ENCODE data around the gene DDX41. TPM values are rescaled to one million over a fixed set of nuclear protein-coding genes. Genes with fewer than 3 reads are reported as not detected.

DDX41 gene
- total and polyA plus RNA-seq, 2 donors (not counting 3 experiments of a cell fraction or from before 2014, with no cell fraction given), result 103 to 118 TPM

- Histone ChIP-seq H3K27ac (ENCODE audit: insufficient read depth, low read depth, low read length) (no peak overlapping the region), H3K79me2 (ENCODE audit: control insufficient read depth, insufficient read depth, low read length) (no peaks in the 10 kb centered on the region), H3K9me3 (replicated peaks; ENCODE audit: control insufficient read depth, insufficient read depth, low read length) (no peaks in the 10 kb centered on the region), H3K4me1 (ENCODE audit: control insufficient read depth, extremely low read depth, insufficient read depth, low read length) (no peaks in the 10 kb centered on the region), H3K27me3 (ENCODE audit: control insufficient read depth in 2 of 2, insufficient read depth in 2 of 2, low read length in 2 of 2) (no peaks in the 10 kb centered on the region), H4K20me1 (replicated peaks; ENCODE audit: control insufficient read depth, extremely low read depth, insufficient read depth, low read length) (no peaks in the 10 kb centered on the region), H3K36me3 (ENCODE audit: control insufficient read depth in 2 of 2, extremely low read depth in 1 of 2, insufficient read depth in 2 of 2, low read length in 2 of 2) (peaks cover 15 to 66% of the 10 kb centered on the region in 2 experiments), H3K9ac (replicated peaks; ENCODE audit: extremely low read depth, insufficient read depth, low read length) (no peak overlapping the region), H3K4me3 (replicated peaks in 1 of 3; ENCODE audit: insufficient read depth in 1 of 3, low read depth in 1 of 3, low read length in 3 of 3) (no peak overlapping the region), H3K4me2 (ENCODE audit: insufficient read depth, low read length) (no peak overlapping the region), H3K9me1 (replicated peaks; ENCODE audit: control insufficient read depth, extremely low read depth, insufficient read depth, low read length) (no peaks in the 10 kb centered on the region), H2AFZ (ENCODE audit: low read depth, low read length) (no peak overlapping the region)
- ChIA-PET POLR2A (no interaction called here), CTCF (no interaction called here)
- TF ChIP-seq MYC (IDR thresholded peaks at IDR 0.05; ENCODE audit: low read depth, low read length) (no peak), FOS (IDR thresholded peaks at IDR 0.05; ENCODE audit: borderline replicate concordance, insufficient read depth, low read length) (no peak)
- dilution Hi-C loops (cut with MboI; ENCODE audit: extremely low pct_ligation_motif_present, low sequenced_read_pairs), result no loop called here
- no TSS peak for BruUV-seq (replicated peaks)
- DNase-seq (ENCODE audit: low read depth, low spot score) (no peak), FAIRE-seq (peak; percentile 28)
- intact Hi-C loops (cut with micrococcal nuclease), result no loop called here
These were observed 9.4 kb upstream of the DDX41 start for GRCh38 chr5:177526191-177526590.

GRCh38 chr5:177524941-177525655, 8.3 kb upstream of the DDX41 start:
- H3K36me3 ChIP-seq (ENCODE audit: control insufficient read depth in 2 of 2, extremely low read depth in 1 of 2, insufficient read depth in 2 of 2, low read length in 2 of 2), result peaks cover 6 to 63% of the 10 kb centered on the region in 2 experiments
- H3K27ac ChIP-seq (ENCODE audit: insufficient read depth, low read depth, low read length), result no peak overlapping the region
- TF ChIP-seq GATA2 (IDR thresholded peaks at IDR 0.05; ENCODE audit: insufficient read depth, insufficient read length, low read depth, low read length), result no peak
- TF ChIP-seq CTCF (IDR thresholded peaks at IDR 0.05; ENCODE audit: extremely low read depth in 1 of 2, insufficient read depth in 1 of 2, low read depth in 1 of 2, low read length in 2 of 2), result no peak
- no peak for TF ChIP-seq MYC (IDR thresholded peaks at IDR 0.05; ENCODE audit: low read depth, low read length)
- no peak for TF ChIP-seq POLR2A (IDR thresholded peaks at IDR 0.05; ENCODE audit: low read depth, low read length)
- no peak for TF ChIP-seq JUN (IDR thresholded peaks at IDR 0.05; ENCODE audit: borderline replicate concordance, insufficient read depth, insufficient read length, low read depth)
- no peak for TF ChIP-seq FOS (IDR thresholded peaks at IDR 0.05; ENCODE audit: borderline replicate concordance, insufficient read depth, low read length)
- no peak for TF ChIP-seq POLR2AphosphoS5 (IDR thresholded peaks at IDR 0.05; ENCODE audit: insufficient read depth, low read depth, low read length)
- TF ChIP-seq EZH2 (IDR thresholded peaks at IDR 0.05; ENCODE audit: borderline replicate concordance, low read depth, low read length, severe bottlenecking), result no peak
- no peak for TF ChIP-seq MAX (IDR thresholded peaks at IDR 0.05; ENCODE audit: insufficient read depth, insufficient read length)
- H3K27me3 ChIP-seq (ENCODE audit: control insufficient read depth in 2 of 2, insufficient read depth in 2 of 2, low read length in 2 of 2), result no peaks in the 10 kb centered on the region
- BruUV-seq (replicated peaks), result no TSS peak
- H3K9me1 ChIP-seq (replicated peaks; ENCODE audit: control insufficient read depth, extremely low read depth, insufficient read depth, low read length), result no peaks in the 10 kb centered on the region
- H3K4me2 ChIP-seq (ENCODE audit: insufficient read depth, low read length), result no peak overlapping the region
- no peaks in the 10 kb centered on the region for H4K20me1 ChIP-seq (replicated peaks; ENCODE audit: control insufficient read depth, extremely low read depth, insufficient read depth, low read length)
- H3K4me3 ChIP-seq (replicated peaks in 1 of 3; ENCODE audit: insufficient read depth in 1 of 3, low read depth in 1 of 3, low read length in 3 of 3), result no peak overlapping the region
- DNase-seq (ENCODE audit: low read depth, low spot score), result no peak
- ChIA-PET POLR2A (no interaction called here), CTCF (interaction anchor here (0.5 to 1.2 kb wide), 3 partner anchors 24 to 134 kb away, joined by 3 to 5 read pairs (median 3); no protein-coding TSS in a partner anchor)
- no peaks in the 10 kb centered on the region for H3K4me1 ChIP-seq (ENCODE audit: control insufficient read depth, extremely low read depth, insufficient read depth, low read length)
- no peak overlapping the region for H2AFZ ChIP-seq (ENCODE audit: low read depth, low read length)
- dilution Hi-C loops (cut with MboI; ENCODE audit: extremely low pct_ligation_motif_present, low sequenced_read_pairs) (no loop called here), intact Hi-C loops (cut with micrococcal nuclease) (no loop called here)
- H3K9ac ChIP-seq (replicated peaks; ENCODE audit: extremely low read depth, insufficient read depth, low read length), result no peak overlapping the region
- no peak for FAIRE-seq
- H3K9me3 ChIP-seq (replicated peaks; ENCODE audit: control insufficient read depth, insufficient read depth, low read length), result no peaks in the 10 kb centered on the region
- no peaks in the 10 kb centered on the region for H3K79me2 ChIP-seq (ENCODE audit: control insufficient read depth, insufficient read depth, low read length)

Data from endothelial cell of umbilical vein (primary cell).